Transverse colon (tissue), 4 donors: ENCODE data around the gene PHYKPL.

Source experiments
- CTCF ChIP-seq, 5 experiments: fragments of 200-600 bp in 3 of 5; fragments of 450-650 bp in 2 of 5; sonication (generic) in 3 of 5; IDR thresholded peaks; 1 replicate in 2 of 5; 2 replicates in 3 of 5; pipeline ENCODE4 v1.5.1; 2016 to 2017; ENCODE audit warnings: antibody characterized with exemption in 5 of 5, inconsistent platforms in 3 of 5, mild to moderate bottlenecking in 2 of 5, moderate library complexity in 1 of 5
- EP300 ChIP-seq: sonication (generic); formaldehyde crosslinking; IDR thresholded peaks from one replicate; pipeline ENCODE4 v1.6.1; 2017; ENCODE audit warnings: antibody characterized with exemption, low read depth
- POLR2A ChIP-seq: fragments of 450-650 bp; IDR thresholded peaks from one replicate; pipeline ENCODE4 v1.6.1; 2016; ENCODE audit warnings: antibody characterized with exemption, mild to moderate bottlenecking, moderate library complexity
- POLR2AphosphoS5 ChIP-seq, 3 donors: sonication (generic); formaldehyde crosslinking; IDR thresholded peaks; one replicate each; pipeline ENCODE4 v1.6.1; 2016; ENCODE audit warnings: antibody characterized with exemption in 3 of 3

- TF ChIP-seq CTCF (IDR thresholded peaks at IDR 0.05) (no peak), POLR2A (no peak), EP300 (no peak), POLR2AphosphoS5 (IDR thresholded peaks at IDR 0.05) (no peak)
Measured at GRCh38 chr5:178278358-178279023, 45.9 kb upstream of the PHYKPL start.
